HG03045 (cell line): ENCODE measurements around the gene VAV2.
"Not testable (repeated sequence)": the region's sequence is repeated elsewhere in the genome, so short reads cannot be mapped to it uniquely, and the experiment has no call there.

Experiments
- ATAC-seq: cut with Tn5 transposase; IDR thresholded peaks from one replicate; pipeline ENCODE4 v1.9.1; 2021; ENCODE audit warnings: mild to moderate bottlenecking, moderate library complexity; ENCODE audit not compliant: unreplicated experiment

Gene VAV2

GRCh38 chr9:133971981-133972941, 19.9 kb downstream of the VAV2 start:
- no peak for ATAC-seq

GRCh38 chr9:133971121-133971951, 20.8 kb downstream of the VAV2 start:
- no peak for ATAC-seq

- ATAC-seq, result no peak
These were observed 21.5 kb downstream of the VAV2 start for GRCh38 chr9:133970581-133971058.

- no peak for ATAC-seq
These were observed 22.2 kb downstream of the VAV2 start for GRCh38 chr9:133969681-133970580.

- ATAC-seq, result no peak
These were observed 23.0 kb downstream of the VAV2 start for GRCh38 chr9:133968966-133969617.

DNA sequence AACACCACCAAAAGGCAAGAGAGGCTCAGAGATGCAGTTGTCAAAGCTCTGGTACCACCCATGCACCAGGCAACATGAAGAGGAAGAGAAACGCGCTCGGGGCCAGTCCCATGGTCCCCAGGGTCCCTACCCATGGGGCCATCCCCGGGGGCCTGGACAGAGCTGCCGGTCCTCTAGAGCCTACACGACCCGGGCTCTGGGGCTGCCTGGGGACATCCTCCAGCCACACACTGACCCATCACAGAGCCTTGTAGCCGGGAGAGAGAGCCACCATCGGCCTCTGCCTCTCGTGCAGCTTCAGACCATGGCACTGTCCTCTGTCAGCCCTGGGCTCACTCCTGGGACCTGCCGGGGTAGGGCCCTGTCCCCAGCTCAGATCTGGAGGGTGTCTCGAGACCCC, 23.7 kb downstream of the VAV2 start:
- no peak for ATAC-seq

DNA sequence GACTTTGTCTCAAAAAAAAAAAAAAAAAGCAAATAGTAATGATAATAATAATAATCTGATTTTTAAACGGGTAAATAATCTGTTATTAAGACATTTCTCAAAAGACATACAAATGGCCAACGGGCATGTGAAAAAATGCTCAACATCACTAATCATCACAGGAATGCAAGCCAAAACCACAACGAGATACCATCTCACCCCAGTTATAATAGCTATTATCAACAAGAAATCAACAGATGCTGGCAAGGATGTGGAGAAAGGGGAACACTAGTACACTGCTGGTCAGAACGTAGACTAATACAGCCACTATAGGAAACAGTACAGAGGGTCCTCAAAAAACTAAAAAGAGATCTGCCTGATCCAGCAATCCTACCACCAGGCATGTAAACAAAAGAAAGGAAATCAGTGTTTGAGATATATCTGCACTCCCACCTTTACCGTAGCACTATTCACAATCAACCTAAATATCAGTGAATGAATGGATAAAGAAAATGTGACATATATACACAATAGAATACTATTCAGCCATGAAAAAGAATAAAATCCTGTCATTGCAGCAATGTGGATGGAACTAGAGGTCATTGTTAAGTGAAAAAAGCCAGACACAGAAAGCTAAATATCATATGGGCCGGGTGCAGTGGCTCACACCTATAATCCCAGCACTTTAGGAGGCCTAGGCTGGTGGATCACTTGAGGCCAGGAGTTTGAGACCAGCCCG, 24.9 kb downstream of the VAV2 start:
- no peak for ATAC-seq

GRCh38 chr9:133964463-133964862, 27.7 kb downstream of the VAV2 start:
- no peak for ATAC-seq

DNA sequence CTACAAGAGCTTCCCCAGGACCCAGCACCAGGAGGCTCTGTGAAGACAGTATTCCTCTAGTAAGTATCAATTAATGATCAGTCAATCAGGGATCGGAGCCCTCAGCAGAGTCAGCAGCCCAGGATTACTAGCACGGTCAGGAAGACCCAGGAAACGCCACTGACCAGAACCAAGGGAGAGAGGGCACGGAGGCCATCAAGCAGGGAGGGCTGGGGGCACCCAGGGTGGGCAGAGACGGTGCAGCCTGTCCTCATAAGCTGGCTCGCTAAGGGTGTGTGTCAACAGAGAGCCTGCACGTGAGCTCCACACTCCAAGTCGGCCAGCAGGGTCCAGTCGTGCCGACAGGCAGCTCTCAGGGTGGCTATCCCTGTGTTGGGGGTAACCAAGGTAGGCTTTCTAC, 29.0 kb downstream of the VAV2 start:
- no peak for ATAC-seq

DNA sequence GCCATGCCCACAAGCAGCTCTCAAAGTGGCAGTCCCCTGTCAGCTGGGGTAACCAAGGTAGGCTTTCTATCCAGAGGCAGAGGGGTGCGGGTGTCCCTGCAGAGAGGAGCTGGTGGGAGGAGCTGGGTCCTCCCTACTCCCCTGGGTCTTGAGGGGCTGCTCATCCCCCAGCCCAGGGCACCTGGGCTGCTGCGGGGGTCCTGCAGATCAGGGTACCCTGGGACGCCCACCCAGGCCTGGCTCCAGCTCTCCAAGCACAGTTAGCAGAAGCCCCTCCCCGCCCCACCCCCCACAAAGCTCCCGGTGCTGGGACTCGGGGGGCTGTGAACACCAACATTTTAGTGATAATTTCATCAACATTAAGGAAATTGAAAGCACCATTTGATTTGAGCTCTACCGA, 29.8 kb downstream of the VAV2 start:
- no peak for ATAC-seq

GRCh38 chr9:133961226-133962165, 30.6 kb downstream of the VAV2 start:
- no peak for ATAC-seq

- no peak for ATAC-seq
These were observed 31.5 kb downstream of the VAV2 start for GRCh38 chr9:133960568-133961129.

GRCh38 chr9:133959966-133960567, 32.1 kb downstream of the VAV2 start:
- ATAC-seq, result no peak

GRCh38 chr9:133959171-133959570, 33.0 kb downstream of the VAV2 start:
- no peak for ATAC-seq

DNA sequence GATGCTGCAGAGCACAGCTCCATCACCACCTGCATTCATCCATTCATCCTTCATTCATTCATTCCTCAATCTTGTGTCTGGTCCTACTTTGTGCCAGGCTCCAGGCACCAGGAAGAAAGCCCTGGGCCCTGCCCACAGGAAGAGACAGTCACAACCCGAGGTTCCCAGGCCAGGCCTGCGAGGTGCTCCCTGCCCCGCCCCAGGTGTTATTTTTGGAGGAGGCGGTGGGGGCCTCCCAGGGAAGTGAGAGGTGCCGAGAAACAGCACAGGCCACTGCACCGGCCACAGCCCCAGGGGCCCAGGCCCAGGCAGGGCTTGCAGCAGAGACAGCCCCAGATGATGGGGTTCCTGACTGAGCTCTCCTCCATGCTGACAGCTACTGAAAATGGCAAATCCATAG, 33.4 kb downstream of the VAV2 start:
- peak; percentile 31 for ATAC-seq

- not testable (repeated sequence) for ATAC-seq
These were observed 34.4 kb downstream of the VAV2 start for GRCh38 chr9:133957772-133958171.

- ATAC-seq, result no peak
These were observed 34.8 kb downstream of the VAV2 start for GRCh38 chr9:133957328-133957727.
